Measurements from ENCODE around the gene TMEM92. TPM values are rescaled to one million over a fixed set of nuclear protein-coding genes. Genes with fewer than 3 reads are reported as not detected.
A peak's percentile ranks its signal among the peaks of the same experiment; 100 is the strongest.

TMEM92 gene
- total RNA-seq, 1 experiment from 2014 or later, result 6.6 TPM

DNA sequence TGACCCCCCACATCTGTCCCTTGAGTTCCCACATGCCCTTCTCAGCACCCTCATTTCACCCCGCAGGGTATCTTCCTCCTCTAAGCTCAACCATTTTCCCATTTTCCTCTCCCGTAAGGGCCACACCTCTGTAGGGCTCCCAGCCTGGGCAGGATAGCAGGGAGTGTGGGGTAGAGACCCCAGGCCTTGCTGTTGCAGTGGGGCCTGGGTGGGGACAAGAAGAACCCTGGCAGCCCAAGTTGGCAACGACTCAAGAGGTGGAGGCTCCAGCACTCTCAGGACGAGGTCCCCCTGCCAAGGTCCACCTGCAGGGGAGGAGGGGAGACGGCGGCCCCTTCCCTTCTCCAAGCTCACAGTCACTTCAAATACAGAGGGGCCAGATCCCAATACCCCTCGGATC lies 2.0 kb upstream of the TMEM92 start:
- Histone ChIP-seq H3K9me3 (ENCODE audit: control insufficient read depth in 1 of 2, insufficient read depth in 1 of 2, low read depth in 1 of 2, low read length in 2 of 2) (no peaks in the 10 kb centered on the region), H3K4me2 (ENCODE audit: low read length) (peak overlapping the region; percentile 94), H3K9me2 (ENCODE audit: insufficient read depth) (no peaks in the 10 kb centered on the region), H3K27me3 (ENCODE audit: insufficient read depth, low read length) (no peaks in the 10 kb centered on the region), H4K20me1 (ENCODE audit: insufficient read depth) (no peaks in the 10 kb centered on the region), H3K9ac (ENCODE audit: low read length) (0 out of 2 replicates have a peak overlapping the region, but pooled peaks have one; percentile 56), H3K27ac (ENCODE audit: low read depth, low read length) (no peak overlapping the region; the same call in 1 of the 2 replicates), H3K36me3 (ENCODE audit: control insufficient read depth in 1 of 2, insufficient read depth in 2 of 2, low read length in 2 of 2) (no peaks in the 10 kb centered on the region), H2AFZ (ENCODE audit: low read depth, low read length, poor library complexity, severe bottlenecking) (no peak overlapping the region), H3K79me2 (ENCODE audit: insufficient read depth, low read length) (no peaks in the 10 kb centered on the region), H3K4me3 (replicated peaks in 1 of 2; ENCODE audit: low read depth in 1 of 2, low read length in 2 of 2) (peak overlapping the region in 1 of 2 experiments; percentile 62; a peak in 1 of 4 replicates), H3K4me1 (ENCODE audit: control insufficient read depth in 1 of 2, insufficient read depth in 2 of 2, low read length in 2 of 2) (peaks cover 22 to 45% of the 10 kb centered on the region in 2 experiments)
- no peak for ATAC-seq
- intact Hi-C loops (cut with micrococcal nuclease), result no loop called here
- no peak for TF ChIP-seq EZH2phosphoT487 (IDR thresholded peaks at IDR 0.05; ENCODE audit: borderline replicate concordance)
- 0 out of 6 replicates have a peak, but pooled peaks of 1 of the 3 experiments have one; percentile 2 for TF ChIP-seq CTCF (IDR thresholded peaks at IDR 0.05 in 2 of 3, conservative IDR thresholded peaks at IDR 0.05 in 1 of 3; ENCODE audit: borderline replicate concordance in 1 of 3, insufficient read depth in 1 of 3, low read depth in 2 of 3, low read length in 2 of 3)
- no TSS peak for BruUV-seq (replicated peaks)
- ChIA-PET CTCF (interaction anchor here (0.6 to 8.9 kb wide), 6 partner anchors 9 to 595 kb away, joined by 3 to 152 read pairs (median 6); partner anchors contain the start of gene COL1A1), RAD21 (ENCODE audit: low non-redundant PET in 1 of 2, low total read pairs in 2 of 2, uncharacterized antibody in 2 of 2, unreplicated experiment in 2 of 2) (interaction anchor here (0.6 to 1.2 kb wide), 2 partner anchors 72 to 282 kb away, joined by 3 to 6 read pairs; no protein-coding TSS in a partner anchor), POLR2A (no interaction called here)
- no peak for DNase-seq (ENCODE audit: low read depth, low spot score)
